A673 (cell line): ENCODE data around the gene COX6B2. TPM values are rescaled to one million over a fixed set of nuclear protein-coding genes. Genes with fewer than 3 reads are reported as not detected.

ENCODE experiments used
- BruUV-seq: library from RNA; stranded (reverse); fragments of 400-500 nt; replicated peaks from 2 replicates; lab custom pipeline; 2021; lab: Mats Ljungman, UMichigan
- CTCF ChIA-PET: fragments of 300-600 bp; sonication (Branson Sonifier 250); formaldehyde crosslinking; loops from one replicate; lab custom pipeline; 2022; ENCODE audit warnings: antibody characterized with exemption; lab: Charles Lee
- POLR2A ChIA-PET: fragments of 300-600 bp; sonication (Branson Sonifier 250); formaldehyde crosslinking; loops from one replicate; lab custom pipeline; 2022; ENCODE audit warnings: antibody characterized with exemption; ENCODE audit not compliant: low non-redundant PET; lab: Charles Lee
- DNase-seq: peaks from one replicate; pipeline ENCODE4 v3.0.0-alpha.2; 2015; ENCODE audit warnings: low spot score
- H3K27ac ChIP-seq: fragments of 200-600 bp; sonication (generic); 2 replicates; pipeline ENCODE4 v1.5.1; 2016; ENCODE audit warnings: mixed run types, low read depth, mild to moderate bottlenecking, mixed read lengths, antibody characterized with exemption, low read length; ENCODE audit not compliant: poor library complexity, severe bottlenecking
- H3K27me3 ChIP-seq: fragments of 200-600 bp; sonication (generic); replicated peaks from 2 replicates; pipeline ENCODE4 v1.6.1; 2017; ENCODE audit warnings: mixed run types, low read depth, mild to moderate bottlenecking, mixed read lengths, antibody characterized with exemption, low read length; ENCODE audit not compliant: insufficient read depth, poor library complexity
- H3K36me3 ChIP-seq: fragments of 200-600 bp; sonication (generic); 2 replicates; pipeline ENCODE4 v1.6.1; 2016; ENCODE audit warnings: mixed run types, mild to moderate bottlenecking, mixed read lengths, antibody characterized with exemption, low read length; ENCODE audit not compliant: insufficient read depth, poor library complexity, severe bottlenecking
- H3K4me1 ChIP-seq: fragments of 200-600 bp; sonication (generic); 2 replicates; pipeline ENCODE4 v1.6.1; 2017; ENCODE audit warnings: mixed run types, mild to moderate bottlenecking, mixed read lengths, antibody characterized with exemption, low read length; ENCODE audit not compliant: insufficient read depth, poor library complexity, severe bottlenecking
- H3K4me3 ChIP-seq: fragments of 200-600 bp; sonication (generic); 2 replicates; pipeline ENCODE4 v1.5.1; 2016; ENCODE audit warnings: low read depth, mixed run types, mild to moderate bottlenecking, mixed read lengths, low read length; ENCODE audit not compliant: poor library complexity, severe bottlenecking
- H3K9me3 ChIP-seq: fragments of 200-600 bp; sonication (generic); 2 replicates; pipeline ENCODE4 v1.6.1; 2016; ENCODE audit warnings: mixed run types, low read depth, mild to moderate bottlenecking, mixed read lengths, antibody characterized with exemption, low read length; ENCODE audit not compliant: poor library complexity, severe bottlenecking
- EZH2 ChIP-seq: fragments of 200-600 bp; sonication (generic); IDR thresholded peaks from 2 replicates; pipeline ENCODE4 v1.6.1; 2017; ENCODE audit warnings: borderline replicate concordance, low read depth, mild to moderate bottlenecking, mixed read lengths, antibody characterized with exemption, low read length; ENCODE audit not compliant: poor library complexity, severe bottlenecking
- intact Hi-C: fragments of 100-400 bp; cut with micrococcal nuclease; formaldehyde crosslinking; loops from one replicate; pipeline ENCODE4 v1.10.0; 2022; ENCODE audit not compliant: unreplicated experiment
- total RNA-seq: library from RNA; stranded (reverse); gene quantifications from 2 replicates; pipeline ENCODE4 v1.2.3, GENCODE V29; 2021
- TF ChIP-seq, protein P1 (sequence below): fragments of 300-800, 200-600 bp; sonication (generic); conservative IDR thresholded peaks from 2 replicates; pipeline ENCODE4 v1.5.1; 2017; ENCODE audit warnings: low read depth, mild to moderate bottlenecking, antibody characterized with exemption, low read length, moderate library complexity, mixed read lengths

Gene COX6B2
- total RNA-seq, 1 experiment from 2014 or later, result not detected

DNA sequence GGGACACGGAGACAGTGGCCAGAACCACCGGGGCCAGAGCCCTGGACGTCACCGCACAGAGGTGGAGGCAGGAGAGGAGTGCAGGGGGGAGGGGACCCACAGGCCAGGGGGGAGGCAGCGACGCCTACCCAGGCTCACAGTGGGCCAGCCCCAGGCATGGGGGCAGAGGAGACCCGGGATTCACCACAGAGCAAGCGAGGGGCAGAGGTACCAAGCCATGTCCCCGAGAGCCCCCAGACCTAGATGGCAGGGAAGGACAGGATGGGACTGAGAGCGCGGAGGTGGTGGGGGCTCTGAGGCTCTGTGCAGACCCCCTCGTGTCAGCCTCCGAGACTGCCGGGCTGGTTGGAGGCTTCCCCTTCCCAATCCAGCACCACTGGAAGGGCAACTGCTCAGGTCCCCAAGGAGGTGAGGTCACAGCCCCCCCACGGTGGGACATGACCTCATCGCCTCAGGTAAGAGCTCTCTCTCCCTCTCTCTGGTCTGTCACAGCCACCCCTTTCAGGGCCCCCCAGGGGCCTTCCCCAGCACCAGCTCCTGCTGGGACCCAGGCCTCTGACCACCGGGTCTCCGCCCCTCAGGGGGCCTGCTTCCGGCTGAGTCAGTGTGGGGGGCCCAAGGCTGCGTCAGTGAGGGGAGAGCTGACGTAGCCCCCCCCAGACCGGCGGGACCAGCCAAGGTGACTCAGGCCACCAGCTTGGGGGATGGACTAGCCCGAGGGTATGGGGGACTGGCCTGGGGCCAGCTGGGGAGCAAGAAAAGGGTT, 18.0 kb upstream of the COX6B2 start:
- Histone ChIP-seq H3K27ac (no peak overlapping the region), H3K4me1 (no peaks in the 10 kb centered on the region), H3K36me3 (no peaks in the 10 kb centered on the region), H3K27me3 (peaks cover 15% of the 10 kb centered on the region), H3K4me3 (no peak overlapping the region), H3K9me3 (no peaks in the 10 kb centered on the region)
- DNase-seq, result no peak
- no TSS peak for BruUV-seq
- CTCF ChIA-PET, result no interaction called here
- TF ChIP-seq, protein P1, sequence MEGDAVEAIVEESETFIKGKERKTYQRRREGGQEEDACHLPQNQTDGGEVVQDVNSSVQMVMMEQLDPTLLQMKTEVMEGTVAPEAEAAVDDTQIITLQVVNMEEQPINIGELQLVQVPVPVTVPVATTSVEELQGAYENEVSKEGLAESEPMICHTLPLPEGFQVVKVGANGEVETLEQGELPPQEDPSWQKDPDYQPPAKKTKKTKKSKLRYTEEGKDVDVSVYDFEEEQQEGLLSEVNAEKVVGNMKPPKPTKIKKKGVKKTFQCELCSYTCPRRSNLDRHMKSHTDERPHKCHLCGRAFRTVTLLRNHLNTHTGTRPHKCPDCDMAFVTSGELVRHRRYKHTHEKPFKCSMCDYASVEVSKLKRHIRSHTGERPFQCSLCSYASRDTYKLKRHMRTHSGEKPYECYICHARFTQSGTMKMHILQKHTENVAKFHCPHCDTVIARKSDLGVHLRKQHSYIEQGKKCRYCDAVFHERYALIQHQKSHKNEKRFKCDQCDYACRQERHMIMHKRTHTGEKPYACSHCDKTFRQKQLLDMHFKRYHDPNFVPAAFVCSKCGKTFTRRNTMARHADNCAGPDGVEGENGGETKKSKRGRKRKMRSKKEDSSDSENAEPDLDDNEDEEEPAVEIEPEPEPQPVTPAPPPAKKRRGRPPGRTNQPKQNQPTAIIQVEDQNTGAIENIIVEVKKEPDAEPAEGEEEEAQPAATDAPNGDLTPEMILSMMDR, result no peak
- TF ChIP-seq EZH2, result no peak
- POLR2A ChIA-PET, result no interaction called here
- intact Hi-C loops, result no loop called here

DNA sequence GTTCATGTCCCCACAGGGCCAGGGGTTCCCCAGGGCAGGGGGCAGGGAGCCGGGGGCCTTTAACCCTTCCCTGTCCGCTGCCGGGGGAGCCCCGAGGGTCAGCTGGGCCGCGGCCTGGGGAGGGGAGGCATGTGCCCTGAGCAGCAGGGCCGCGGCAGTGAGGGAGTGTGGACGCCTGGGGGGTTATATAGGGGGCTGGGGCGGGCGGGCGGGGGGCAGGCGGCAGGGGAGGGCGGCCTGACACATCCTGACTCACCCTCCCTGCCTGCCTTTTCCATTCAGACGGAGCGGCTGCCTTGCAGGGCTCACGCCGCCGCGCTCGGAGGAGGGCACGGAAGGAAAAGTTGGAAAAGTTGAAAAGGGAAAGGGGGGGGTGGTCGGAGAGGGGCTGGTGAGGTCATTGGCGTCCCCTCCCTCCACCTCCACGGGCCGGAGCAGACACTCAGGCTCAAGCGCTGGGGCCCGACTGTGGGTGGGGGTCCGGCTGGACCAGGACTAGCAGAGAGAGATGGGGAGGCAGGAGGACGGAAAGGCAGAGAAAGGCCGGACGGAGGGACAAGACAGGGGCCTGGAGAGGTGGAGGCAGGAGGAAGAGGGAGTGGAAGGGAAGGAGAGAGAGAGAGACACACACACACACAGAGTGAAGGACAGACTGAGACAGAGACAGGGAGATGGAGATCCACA, 15.9 kb upstream of the COX6B2 start, which contains the start of gene IL11:
TSS of gene IL11 (minus strand) at position 159 of the 684 bp plus-strand sequence. CDS start at position 6, 153 bp downstream.
- peak within 1 kb of the TSS; percentile 45 for H3K4me3 ChIP-seq
- no TSS peak for BruUV-seq
- ChIA-PET POLR2A (no interaction called here), CTCF (no interaction called here)
- no peaks in the 10 kb centered on the region for H3K36me3 ChIP-seq
- no peaks in the 10 kb centered on the region for H3K9me3 ChIP-seq
- H3K27ac ChIP-seq, result no peak within 1 kb of the TSS
- H3K4me1 ChIP-seq, result no peaks in the 10 kb centered on the region
- no peak for DNase-seq
- H3K27me3 ChIP-seq, result peaks cover 15% of the 10 kb centered on the region
- intact Hi-C loops, result no loop called here
- TF ChIP-seq, protein P1, result no peak
- TF ChIP-seq EZH2, result no peak

DNA sequence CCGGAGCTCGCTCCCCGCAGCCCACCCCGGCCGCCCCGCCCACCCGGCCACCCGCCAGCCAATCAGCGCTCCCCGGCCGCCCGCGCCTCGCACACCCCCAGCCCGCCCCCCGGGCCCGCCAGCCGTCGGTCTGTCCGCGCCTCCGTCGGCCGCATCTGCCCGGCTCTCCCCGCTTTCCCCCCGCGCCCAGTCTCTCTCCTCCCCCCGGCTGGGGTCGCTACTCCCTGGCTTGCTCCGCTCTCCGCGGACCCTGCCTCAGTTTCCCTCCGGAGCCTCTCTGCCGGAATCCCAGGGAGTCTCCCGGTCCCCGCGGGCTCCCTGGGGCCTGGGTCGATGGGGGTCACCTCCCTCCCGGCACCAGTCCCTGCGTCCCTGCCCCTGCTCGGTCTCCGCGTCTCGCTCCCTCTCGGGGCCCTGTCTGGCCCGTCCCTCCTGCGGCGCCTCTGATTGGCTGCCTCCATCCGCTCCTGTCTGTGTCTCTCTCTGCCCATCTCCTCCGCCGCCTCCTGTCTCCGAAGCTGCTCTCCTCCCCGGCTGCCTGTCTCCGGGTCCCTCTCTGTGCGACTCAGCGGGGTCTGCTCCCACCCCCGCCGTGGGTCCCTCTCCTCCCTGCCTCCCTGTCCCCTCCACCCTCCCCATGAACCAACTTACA, 15.3 kb upstream of the COX6B2 start:
- no peaks in the 10 kb centered on the region for H3K9me3 ChIP-seq
- H3K4me1 ChIP-seq, result no peaks in the 10 kb centered on the region
- no TSS peak for BruUV-seq
- no peak overlapping the region for H3K27ac ChIP-seq
- TF ChIP-seq EZH2, result no peak
- peaks cover 15% of the 10 kb centered on the region for H3K27me3 ChIP-seq
- ChIA-PET POLR2A (no interaction called here), CTCF (interaction anchor here (0.6 kb wide), 1 partner anchor 165 kb away, joined by 10 read pairs; no protein-coding TSS in a partner anchor)
- H3K36me3 ChIP-seq, result no peaks in the 10 kb centered on the region
- intact Hi-C loops, result no loop called here
- H3K4me3 ChIP-seq, result peak overlapping the region; percentile 45
- DNase-seq, result peak; percentile 77
